HEK293T (cell line): ENCODE measurements around the gene DSN1.
"Not testable (repeated sequence)": the region's sequence is repeated elsewhere in the genome, so short reads cannot be mapped to it uniquely, and the experiment has no call there.

Experiments used
- CTCF ChIA-PET: fragments of 350-600 bp; formaldehyde crosslinking; extraction: SDS; loops from one replicate; lab custom pipeline; 2021; ENCODE audit warnings: antibody characterized with exemption, inconsistent platforms; lab: Yijun Ruan, JAX
- POLR2A ChIA-PET: fragments of 350-600 bp; formaldehyde crosslinking; extraction: SDS; loops from one replicate; lab custom pipeline; 2020; ENCODE audit warnings: antibody characterized with exemption, inconsistent platforms; lab: Yijun Ruan, JAX
- DNase-seq: peaks from one replicate; pipeline ENCODE4 v3.0.0; 2012; ENCODE audit warnings: mixed read lengths; ENCODE audit errors: extremely low spot score
- ARNT ChIP-seq: fragments of 450-650 bp; IDR thresholded peaks from 2 replicates; pipeline ENCODE4 v1.6.1; 2017; ENCODE audit warnings: mild to moderate bottlenecking
- BHLHE40 ChIP-seq: fragments of 450-650 bp; IDR thresholded peaks from 2 replicates; pipeline ENCODE4 v1.6.1; 2016; ENCODE audit warnings: mild to moderate bottlenecking, moderate library complexity, borderline replicate concordance
- CTBP1 ChIP-seq: fragments of 450-650 bp; IDR thresholded peaks from 2 replicates; pipeline ENCODE4 v1.6.1; 2016; ENCODE audit warnings: borderline replicate concordance
- ELF4 ChIP-seq: fragments of 450-650 bp; IDR thresholded peaks from 2 replicates; pipeline ENCODE4 v1.6.1; 2017; ENCODE audit warnings: antibody characterized with exemption
- FOXA1 ChIP-seq: fragments of 450-650 bp; IDR thresholded peaks from 2 replicates; pipeline ENCODE4 v1.6.1; 2016; ENCODE audit warnings: mild to moderate bottlenecking
- FOXK2 ChIP-seq: fragments of 450-650 bp; IDR thresholded peaks from 2 replicates; pipeline ENCODE4 v1.6.1; 2016; ENCODE audit warnings: mild to moderate bottlenecking
- FOXM1 ChIP-seq: fragments of 450-650 bp; IDR thresholded peaks from 2 replicates; pipeline ENCODE4 v1.6.1; 2017; ENCODE audit warnings: mild to moderate bottlenecking, borderline replicate concordance
- HDGF ChIP-seq: fragments of 450-650 bp; IDR thresholded peaks from 2 replicates; pipeline ENCODE4 v1.6.1; 2017; ENCODE audit warnings: antibody characterized with exemption, borderline replicate concordance
- L3MBTL2 ChIP-seq: fragments of 450-650 bp; conservative IDR thresholded peaks from 2 replicates; pipeline ENCODE4 v1.6.1; 2016; ENCODE audit warnings: mild to moderate bottlenecking
- LEF1 ChIP-seq: fragments of 450-650 bp; IDR thresholded peaks from 2 replicates; pipeline ENCODE4 v1.6.1; 2017; ENCODE audit warnings: mild to moderate bottlenecking, borderline replicate concordance
- NFRKB ChIP-seq: fragments of 450-650 bp; IDR thresholded peaks from 2 replicates; pipeline ENCODE4 v1.6.1; 2016; ENCODE audit warnings: mild to moderate bottlenecking, moderate library complexity
- SP1 ChIP-seq: fragments of 450-650 bp; IDR thresholded peaks from 2 replicates; pipeline ENCODE4 v1.6.1; 2017
- SUZ12 ChIP-seq: fragments of 450-650 bp; IDR thresholded peaks from 2 replicates; pipeline ENCODE4 v1.6.1; 2016; ENCODE audit warnings: mild to moderate bottlenecking
- TARDBP ChIP-seq: fragments of 450-650 bp; IDR thresholded peaks from 2 replicates; pipeline ENCODE4 v1.6.1; 2016
- ZNF384 ChIP-seq: fragments of 450-650 bp; IDR thresholded peaks from 2 replicates; pipeline ENCODE4 v1.6.1; 2016
- TF ChIP-seq, protein P1 (sequence below): fragments of 450-650 bp; IDR thresholded peaks from 2 replicates; pipeline ENCODE4 v1.6.1; 2016

The DSN1 gene

DNA sequence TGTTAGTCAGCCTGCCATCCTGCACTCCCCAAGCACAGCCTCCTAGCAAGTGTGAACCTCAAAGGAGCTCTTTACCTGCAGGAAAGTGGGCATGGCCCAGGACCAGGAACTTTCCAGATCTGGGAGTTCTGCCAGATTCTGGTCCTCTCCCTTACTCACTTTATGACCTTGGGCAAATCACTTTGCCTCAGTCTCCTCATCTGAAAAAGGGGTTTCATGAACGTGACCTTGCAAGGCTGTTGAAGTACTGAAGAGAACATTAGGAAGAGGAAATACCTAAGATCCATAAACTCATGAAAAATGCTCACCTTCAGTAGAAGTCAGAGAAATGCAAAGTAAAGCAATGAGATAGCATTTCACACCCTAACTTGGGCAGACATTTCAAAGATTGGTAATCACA, 26.8 kb upstream of the DSN1 start:
- CTCF ChIA-PET = interaction anchor here (1.6 kb wide), 1 partner anchor 9 kb away, joined by 10 read pairs; no protein-coding TSS in a partner anchor
- DNase-seq = no peak
- TF ChIP-seq LEF1 = no peak
- TF ChIP-seq ZNF384 = no peak
- TF ChIP-seq NFRKB = no peak
- TF ChIP-seq FOXM1 = no peak
- TF ChIP-seq TARDBP = no peak
- TF ChIP-seq SP1 = no peak
- TF ChIP-seq BHLHE40 = no peak
- no peak for TF ChIP-seq FOXA1
- TF ChIP-seq ELF4 = no peak
- TF ChIP-seq, protein P1, sequence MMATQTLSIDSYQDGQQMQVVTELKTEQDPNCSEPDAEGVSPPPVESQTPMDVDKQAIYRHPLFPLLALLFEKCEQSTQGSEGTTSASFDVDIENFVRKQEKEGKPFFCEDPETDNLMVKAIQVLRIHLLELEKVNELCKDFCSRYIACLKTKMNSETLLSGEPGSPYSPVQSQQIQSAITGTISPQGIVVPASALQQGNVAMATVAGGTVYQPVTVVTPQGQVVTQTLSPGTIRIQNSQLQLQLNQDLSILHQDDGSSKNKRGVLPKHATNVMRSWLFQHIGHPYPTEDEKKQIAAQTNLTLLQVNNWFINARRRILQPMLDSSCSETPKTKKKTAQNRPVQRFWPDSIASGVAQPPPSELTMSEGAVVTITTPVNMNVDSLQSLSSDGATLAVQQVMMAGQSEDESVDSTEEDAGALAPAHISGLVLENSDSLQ = no peak
- TF ChIP-seq ARNT = no peak
- TF ChIP-seq CTBP1 = no peak
- TF ChIP-seq HDGF = no peak
- no peak for TF ChIP-seq SUZ12
- TF ChIP-seq L3MBTL2 = no peak
- no peak for TF ChIP-seq FOXK2
- POLR2A ChIA-PET = no interaction called here

DNA sequence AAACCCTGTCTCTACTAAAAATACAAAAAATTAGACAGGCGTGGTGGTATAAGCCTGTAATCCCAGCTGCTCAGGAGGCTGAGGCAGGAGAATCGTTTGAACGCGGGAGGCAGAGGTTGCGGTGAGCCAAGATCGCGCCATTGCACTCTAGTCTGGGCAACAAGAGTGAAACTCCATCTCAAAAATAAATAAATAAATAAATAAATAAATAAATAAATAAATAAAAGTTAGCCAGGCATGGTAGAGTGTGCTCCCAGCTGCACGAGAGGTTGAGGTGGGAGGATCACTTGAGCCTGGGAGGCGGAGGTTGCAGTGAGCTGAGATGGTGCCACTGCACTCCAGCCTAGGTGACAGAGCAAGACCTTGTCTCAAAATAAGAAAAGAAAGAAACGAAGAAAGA, 25.8 kb upstream of the DSN1 start:
- DNase-seq, POLR2A ChIA-PET: not testable (repeated sequence)
- CTCF ChIA-PET = interaction anchor here (1.6 kb wide), 1 partner anchor 10 kb away, joined by 10 read pairs; no protein-coding TSS in a partner anchor

DNA sequence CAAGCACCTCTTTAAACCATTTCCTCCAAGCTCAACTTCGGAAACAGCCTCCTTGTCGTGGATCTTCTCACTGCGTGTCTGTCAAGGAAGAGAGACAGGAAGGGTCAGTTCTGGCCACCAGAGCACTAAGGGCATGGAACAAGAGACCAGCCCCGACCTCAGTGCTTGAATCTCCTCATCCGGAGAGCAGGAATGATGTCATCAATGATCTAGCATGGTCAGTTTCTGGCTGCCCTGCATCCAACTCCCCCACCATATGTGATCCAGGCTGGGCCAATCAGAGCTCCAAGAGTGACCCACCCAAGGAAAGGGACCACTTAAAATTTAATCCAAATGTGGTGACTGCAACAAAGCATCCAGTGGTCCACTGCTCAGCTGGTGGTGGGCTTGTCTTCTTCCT, 23.3 kb upstream of the DSN1 start:
- TF ChIP-seq ARNT = no peak
- TF ChIP-seq LEF1 = no peak
- TF ChIP-seq, protein P1 = no peak
- TF ChIP-seq NFRKB = no peak
- no peak for TF ChIP-seq ZNF384
- no peak for TF ChIP-seq TARDBP
- no peak for TF ChIP-seq FOXK2
- no peak for TF ChIP-seq SUZ12
- TF ChIP-seq FOXM1 = no peak
- no peak for TF ChIP-seq ELF4
- no peak for TF ChIP-seq BHLHE40
- TF ChIP-seq L3MBTL2 = no peak
- TF ChIP-seq HDGF = no peak
- TF ChIP-seq CTBP1 = no peak
- POLR2A ChIA-PET = interaction anchor here (1.1 kb wide), 1 partner anchor 23 kb away, joined by 4 read pairs; the partner anchor contains the start of gene DSN1
- no peak for DNase-seq
- CTCF ChIA-PET = interaction anchor here (1.7 kb wide), 1 partner anchor 12 kb away, joined by 7 read pairs; no protein-coding TSS in a partner anchor

DNA sequence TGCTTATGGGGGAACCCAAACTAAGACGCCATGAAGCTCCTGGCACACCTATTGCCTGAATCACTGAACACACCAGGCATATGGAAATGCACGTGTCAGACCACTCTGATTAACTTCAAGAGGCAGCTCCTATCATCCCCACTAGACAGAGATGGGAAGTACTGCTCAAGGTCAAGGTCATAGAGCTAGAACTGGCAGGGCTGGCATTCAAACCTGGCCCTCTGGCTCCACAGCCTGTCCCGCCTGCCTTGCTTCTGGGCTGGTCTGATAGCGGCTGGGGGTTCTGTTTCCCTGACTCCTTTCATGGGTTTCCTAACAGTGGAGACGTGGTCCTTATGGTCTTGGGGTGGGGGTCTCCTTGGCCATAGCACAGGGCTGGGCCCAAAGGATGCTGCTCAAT, 22.6 kb upstream of the DSN1 start:
- POLR2A ChIA-PET = interaction anchor here (0.7 to 1.1 kb wide), 2 partner anchors 12 to 22 kb away, joined by 3 to 4 read pairs; partner anchors contain the start of gene DSN1
- CTCF ChIA-PET = interaction anchor here (1.2 kb wide), 1 partner anchor 12 kb away, joined by 3 read pairs; no protein-coding TSS in a partner anchor
- TF ChIP-seq HDGF = no peak
- TF ChIP-seq TARDBP = no peak
- no peak for TF ChIP-seq SUZ12
- TF ChIP-seq FOXK2 = no peak
- no peak for TF ChIP-seq ARNT
- no peak for TF ChIP-seq L3MBTL2
- no peak for TF ChIP-seq SP1
- TF ChIP-seq FOXA1 = no peak
- TF ChIP-seq ELF4 = no peak
- no peak for TF ChIP-seq CTBP1
- TF ChIP-seq BHLHE40 = no peak
- no peak for TF ChIP-seq LEF1
- no peak for TF ChIP-seq ZNF384
- DNase-seq = no peak

DNA sequence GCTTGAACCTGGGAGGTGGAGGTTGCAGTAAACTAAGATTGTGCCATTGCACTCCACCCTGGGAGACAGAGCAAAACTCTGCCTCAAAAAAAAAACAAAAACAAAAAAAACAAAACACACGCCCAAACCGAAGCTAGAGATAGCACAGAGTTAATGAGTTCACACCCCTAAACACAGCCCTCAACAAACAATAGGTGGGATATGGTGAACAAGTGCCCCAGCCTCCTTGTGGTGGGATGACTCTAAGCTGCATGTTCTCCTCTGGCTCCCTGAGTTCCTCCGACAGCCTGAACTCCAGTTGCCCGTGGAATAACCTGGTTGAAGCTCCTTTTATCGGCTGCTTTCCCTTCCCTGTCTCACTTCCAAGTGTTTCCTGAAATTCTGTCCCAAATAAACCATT, 22.1 kb upstream of the DSN1 start:
- CTCF ChIA-PET = interaction anchor here (1.2 kb wide), 1 partner anchor 13 kb away, joined by 3 read pairs; no protein-coding TSS in a partner anchor
- no peak for DNase-seq
- POLR2A ChIA-PET = interaction anchor here (1.1 kb wide), 1 partner anchor 22 kb away, joined by 4 read pairs; the partner anchor contains the start of gene DSN1
- no peak for TF ChIP-seq SUZ12
- TF ChIP-seq ARNT = no peak
- TF ChIP-seq FOXM1 = no peak
- TF ChIP-seq, protein P1 = no peak
- no peak for TF ChIP-seq FOXA1
- TF ChIP-seq HDGF = no peak
- no peak for TF ChIP-seq SP1
- no peak for TF ChIP-seq ZNF384
- TF ChIP-seq BHLHE40 = no peak
- no peak for TF ChIP-seq FOXK2
- TF ChIP-seq L3MBTL2 = no peak
- TF ChIP-seq LEF1 = no peak
- TF ChIP-seq NFRKB = no peak
- no peak for TF ChIP-seq CTBP1
- no peak for TF ChIP-seq ELF4
- no peak for TF ChIP-seq TARDBP

DNA sequence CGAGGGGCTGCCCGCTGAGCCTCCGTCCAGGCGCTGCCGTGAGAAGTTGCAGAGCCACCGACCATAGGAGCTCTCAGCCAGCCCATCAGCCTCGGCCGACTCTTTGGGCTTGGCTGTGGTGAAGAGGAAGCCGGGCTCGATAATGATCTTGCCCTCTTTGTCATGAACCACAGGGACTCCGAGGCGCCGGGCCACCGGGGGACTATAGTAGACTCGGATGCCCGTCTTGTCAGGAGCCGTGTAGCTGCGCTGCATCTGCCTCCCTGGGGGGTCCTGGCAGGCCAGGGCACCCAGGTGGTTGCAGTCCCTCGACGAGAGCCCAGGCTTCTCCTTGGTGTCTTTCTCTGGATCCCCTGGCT, 20.5 kb upstream of the DSN1 start:
- POLR2A ChIA-PET = no interaction called here
- CTCF ChIA-PET = no interaction called here
- TF ChIP-seq FOXM1 (no peak), LEF1 (no peak), BHLHE40 (no peak), SP1 (no peak), HDGF (no peak), NFRKB (no peak), ARNT (no peak), ZNF384 (no peak), L3MBTL2 (no peak), TARDBP (no peak), FOXK2 (no peak), ELF4 (no peak), FOXA1 (no peak), SUZ12 (no peak), CTBP1 (no peak)
- TF ChIP-seq, protein P1 = no peak
- no peak for DNase-seq
